GM19467 (cell line): ENCODE measurements around the gene KPNA1.

Source experiments
- ATAC-seq: cut with Tn5 transposase; IDR thresholded peaks from one replicate; pipeline ENCODE4 v1.9.1; 2021; ENCODE audit warnings: mild to moderate bottlenecking, moderate library complexity; ENCODE audit not compliant: unreplicated experiment

KPNA1 gene

DNA sequence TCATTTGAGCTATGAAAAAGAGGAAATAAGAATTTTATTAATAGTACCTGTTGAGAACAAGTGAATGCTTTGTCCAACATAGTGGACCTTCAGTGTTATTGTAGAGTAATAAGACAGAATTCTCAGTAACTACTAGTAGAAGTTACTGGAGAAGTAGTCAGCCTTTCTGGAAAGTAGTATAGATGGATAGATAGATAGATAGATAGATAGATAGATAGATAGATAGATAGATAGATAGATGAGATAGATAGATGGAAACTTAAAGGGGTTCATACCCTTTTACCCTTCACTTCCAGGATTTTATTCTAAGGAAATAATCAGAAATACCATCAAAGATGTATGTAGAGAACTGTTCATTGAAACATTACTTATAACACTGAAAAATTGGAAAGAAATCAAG is 125.5 kb downstream of the KPNA1 start:
- no peak for ATAC-seq

DNA sequence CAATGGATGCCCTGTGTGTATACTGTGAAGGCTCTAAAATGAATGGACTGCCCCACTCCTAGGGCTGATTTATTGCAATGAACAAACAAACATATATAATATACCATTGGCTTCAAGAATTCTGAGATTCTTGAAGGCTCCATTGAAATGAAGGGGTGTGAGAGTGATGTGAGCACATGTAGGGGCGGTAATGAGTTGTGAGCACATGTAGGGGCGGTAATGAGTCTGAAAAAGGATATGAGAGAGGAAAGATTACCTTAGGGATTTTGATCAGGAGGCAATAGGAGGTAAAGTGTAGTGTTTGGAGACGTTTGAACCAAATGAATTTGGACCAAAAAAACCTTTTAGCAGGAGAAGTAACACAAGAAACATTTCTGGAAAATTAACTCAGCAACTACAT is 127.0 kb downstream of the KPNA1 start:
- no peak for ATAC-seq

DNA sequence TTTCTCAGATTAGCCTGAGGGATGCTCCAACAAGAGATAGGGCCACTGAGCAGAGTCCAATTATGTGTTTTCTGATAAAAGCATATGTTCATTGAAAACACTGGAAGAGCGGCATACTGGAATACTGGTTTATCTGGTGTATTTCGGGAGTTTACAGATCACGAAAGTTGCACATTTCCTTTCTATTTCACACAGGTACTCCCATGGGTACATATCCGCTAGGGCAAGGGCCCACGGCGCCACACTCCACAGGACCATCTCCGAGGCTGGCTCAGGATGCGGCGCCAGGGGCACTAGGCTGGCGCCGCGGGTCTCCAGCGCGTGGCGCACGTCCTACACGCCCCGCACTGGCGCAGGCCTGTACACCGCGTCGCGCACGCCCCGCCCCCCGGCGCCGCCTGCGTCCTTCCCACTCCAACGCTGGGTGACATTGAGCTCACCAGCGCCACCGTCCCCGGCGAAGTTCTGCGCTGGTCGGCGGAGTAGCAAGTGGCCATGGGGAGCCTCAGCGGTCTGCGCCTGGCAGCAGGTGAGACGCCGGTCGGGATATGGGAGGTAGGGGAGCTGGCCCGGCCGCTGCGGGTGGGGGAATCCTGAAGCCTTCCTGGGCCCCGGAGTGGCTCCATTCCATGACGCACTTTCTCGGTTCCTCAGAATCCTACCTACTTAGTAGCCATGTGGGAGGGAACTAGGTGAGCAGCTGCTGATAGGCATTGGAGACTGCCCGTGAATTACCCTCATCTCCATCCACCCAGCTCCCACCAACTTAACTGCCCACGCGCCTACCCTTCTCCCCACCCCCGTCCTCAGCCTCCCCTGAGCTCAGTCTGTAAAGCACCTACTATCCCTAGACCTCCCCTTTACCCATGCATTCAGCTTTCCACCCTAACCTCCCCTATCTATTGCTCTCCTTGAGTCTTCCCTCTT is 130.7 kb downstream of the KPNA1 start, which contains the start of gene FAM162A:
TSS of gene FAM162A (plus strand) at position 412 of the 927 bp plus-strand sequence. CDS start at position 496, 84 bp downstream.
- peak; percentile 93 for ATAC-seq

DNA sequence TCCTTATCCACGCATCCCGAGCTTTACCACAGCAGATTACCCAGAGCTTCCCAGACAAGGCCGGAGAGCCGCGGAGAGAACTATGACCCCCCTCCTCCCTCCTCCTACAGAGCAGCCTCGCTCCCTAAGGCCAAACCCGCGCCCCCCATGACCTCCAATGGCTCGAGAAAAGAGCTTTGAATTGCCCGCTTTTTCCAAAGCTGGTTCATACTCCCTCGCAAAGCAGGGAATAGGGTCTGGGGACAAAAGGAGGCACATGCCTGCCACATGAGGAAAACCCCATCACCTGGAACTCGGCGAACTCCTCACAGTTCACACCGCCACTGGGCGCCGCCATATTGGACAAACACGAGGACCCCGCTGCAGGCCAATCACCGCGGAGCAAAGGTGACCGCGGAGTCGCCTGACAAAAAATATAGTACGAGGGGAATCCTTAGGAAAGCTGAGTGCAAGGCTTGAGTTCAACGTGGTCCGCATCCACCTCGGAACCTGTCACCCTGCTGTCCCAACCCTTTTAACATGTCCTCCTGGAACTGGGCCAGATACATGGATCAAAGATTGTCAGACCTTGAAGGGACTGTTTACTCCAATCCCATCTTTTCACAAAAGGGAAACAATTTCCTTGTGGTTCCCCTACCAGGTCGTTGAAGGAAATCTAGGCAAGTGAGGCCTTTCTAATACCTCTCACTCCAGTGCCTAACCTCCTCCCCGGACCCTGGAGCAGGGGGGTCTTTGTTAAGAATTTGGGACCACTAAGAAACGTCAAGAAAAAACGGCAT is 131.7 kb downstream of the KPNA1 start, which contains the start of gene MIX23:
TSS of gene MIX23 (minus strand) at position 344 of the 779 bp plus-strand sequence. CDS start at position 337, 7 bp downstream.
- no peak for ATAC-seq

DNA sequence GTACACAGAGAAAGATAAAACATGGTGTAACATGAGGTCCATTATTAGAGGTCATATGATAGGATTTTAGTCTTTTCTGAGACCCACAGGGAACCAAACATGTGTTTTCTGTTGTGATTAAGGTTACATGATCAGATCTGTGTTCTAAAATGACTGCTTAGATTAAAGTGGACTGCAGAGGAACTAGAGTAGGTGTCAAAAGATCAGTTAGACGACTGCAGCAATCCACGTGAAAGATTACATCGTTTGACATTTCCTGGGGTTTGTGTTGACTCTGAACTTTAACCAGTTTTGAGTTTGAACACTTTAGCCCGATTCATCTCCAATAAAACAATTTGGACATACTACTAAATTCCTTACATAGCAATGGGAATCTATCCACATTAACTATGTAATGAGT is 136.8 kb downstream of the KPNA1 start:
- ATAC-seq, result no peak

DNA sequence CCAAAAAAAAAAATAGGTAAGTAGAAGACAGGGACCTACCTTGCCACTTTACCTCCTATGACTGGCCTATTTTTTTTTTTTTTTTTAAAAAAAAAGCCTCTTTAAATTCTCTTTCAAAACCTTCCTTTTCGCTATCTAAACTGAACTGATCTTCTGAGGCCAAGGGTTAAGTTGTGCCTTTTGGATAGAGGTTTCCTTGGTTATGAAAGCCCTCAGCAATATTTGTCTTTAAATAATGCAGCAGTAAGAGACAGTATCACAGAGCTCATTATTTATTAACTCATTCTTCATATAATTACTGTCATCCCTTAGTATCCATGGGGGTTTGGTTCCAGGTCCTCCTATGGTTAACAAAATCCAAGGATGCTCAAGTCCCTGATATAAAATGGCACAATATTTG is 140.7 kb downstream of the KPNA1 start:
- no peak for ATAC-seq
